ENCODE results near the gene RDX.

Gene RDX

DNA sequence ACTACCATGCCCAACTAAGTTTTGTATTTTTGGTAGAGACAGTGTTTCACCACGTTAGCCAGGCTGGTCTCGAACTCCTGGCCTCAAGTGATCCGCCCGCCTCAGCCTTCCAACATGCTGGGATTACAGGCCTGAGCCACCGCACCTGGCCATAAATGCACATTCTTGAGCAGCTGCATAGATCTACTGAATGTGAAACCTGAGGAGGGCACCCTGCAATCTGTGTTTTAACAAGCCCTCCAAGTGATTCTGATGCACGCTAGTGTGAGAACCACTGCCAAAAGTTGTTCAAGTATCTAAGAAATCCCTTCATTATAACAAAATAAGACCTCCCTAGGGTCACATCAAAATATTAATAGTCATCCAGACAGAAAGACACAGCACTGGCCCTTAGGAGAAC is 89.3 kb downstream of the RDX start:
- peaks cover 3% of the 10 kb centered on the region for H3K79me1 ChIP-seq (ENCODE audit: low read length)
- H3K4ac ChIP-seq (ENCODE audit: low read depth, low read length) = no peak overlapping the region
- H2BK5ac ChIP-seq (ENCODE audit: low read depth, low read length, poor library complexity) = no peak overlapping the region
- no peak overlapping the region for H3K18ac ChIP-seq (ENCODE audit: low read length)
- H3K4me2 ChIP-seq (ENCODE audit: low read length) = no peak overlapping the region
- no peak overlapping the region for H3K9ac ChIP-seq (ENCODE audit: low read length)
- H3K36me3 ChIP-seq (ENCODE audit: control insufficient read depth in 1 of 2, insufficient read depth in 2 of 2, low read length in 2 of 2) = no peaks in the 10 kb centered on the region
- no peak overlapping the region for H3K27ac ChIP-seq (ENCODE audit: low read depth, low read length)
- no peak overlapping the region for H3K23ac ChIP-seq (ENCODE audit: low read length)
- no peaks in the 10 kb centered on the region for H3K9me3 ChIP-seq (ENCODE audit: insufficient read depth, low read depth, low read length)
- no peak overlapping the region for H4K8ac ChIP-seq (ENCODE audit: low read depth, low read length)
- no CpG with 5 or more reads among the region's 6 CpGs for WGBS (ENCODE audit: extremely low coverage, insufficient coverage, insufficient read length)
- H2BK12ac ChIP-seq (ENCODE audit: low read length) = no peak overlapping the region
- H3K4me1 ChIP-seq (ENCODE audit: control insufficient read depth in 1 of 2, insufficient read depth in 2 of 2, low read length in 2 of 2) = no peaks in the 10 kb centered on the region
- no peak overlapping the region for H2AK5ac ChIP-seq (ENCODE audit: low read length)
- H3K14ac ChIP-seq (ENCODE audit: low read length) = no peak overlapping the region
- H2BK120ac ChIP-seq (ENCODE audit: insufficient read depth, low read length, poor library complexity) = no peak overlapping the region
- no peaks in the 10 kb centered on the region for H3K79me2 ChIP-seq (ENCODE audit: control insufficient read depth, insufficient read depth, low read length, poor library complexity)
- no peak for DNase-seq
- no peak overlapping the region for H4K12ac ChIP-seq (ENCODE audit: low read depth, low read length)
- no peaks in the 10 kb centered on the region for H3K27me3 ChIP-seq (ENCODE audit: insufficient read depth, low read length)
- no peak overlapping the region for H2AFZ ChIP-seq (ENCODE audit: insufficient read depth, low read length, poor library complexity)
- no peak overlapping the region for H3K4me3 ChIP-seq (ENCODE audit: low read depth, low read length)
- no peak overlapping the region for H4K91ac ChIP-seq (ENCODE audit: low read depth, low read length)

DNA sequence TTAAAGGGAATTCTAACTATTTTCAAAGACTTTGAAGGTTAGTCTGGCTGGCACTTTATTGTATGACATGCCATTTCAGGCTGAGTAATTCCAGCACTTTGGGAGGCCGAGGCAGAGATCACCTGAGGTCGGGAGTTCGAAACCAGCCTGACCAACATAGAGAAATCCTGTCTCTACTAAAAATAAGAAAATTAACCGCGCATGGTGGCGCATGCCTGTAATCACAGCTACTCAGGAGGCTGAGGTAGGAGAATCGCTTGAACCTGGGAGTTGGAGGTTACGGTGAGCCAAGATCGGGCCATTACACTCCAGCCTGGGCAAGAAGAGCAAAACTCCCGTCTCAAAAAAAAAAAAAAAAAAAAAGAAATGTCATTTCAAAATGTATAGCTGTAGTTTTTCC is 95.6 kb downstream of the RDX start:
- H3K4me2 ChIP-seq (ENCODE audit: low read length) = no peak overlapping the region
- H4K91ac ChIP-seq (ENCODE audit: low read depth, low read length) = no peak overlapping the region
- no peak for DNase-seq
- no peak overlapping the region for H3K27ac ChIP-seq (ENCODE audit: low read depth, low read length)
- no peak overlapping the region for H4K8ac ChIP-seq (ENCODE audit: low read depth, low read length)
- peaks cover 9 to 14% of the 10 kb centered on the region in 2 experiments for H3K4me1 ChIP-seq (ENCODE audit: control insufficient read depth in 1 of 2, insufficient read depth in 2 of 2, low read length in 2 of 2)
- no peak overlapping the region for H3K9ac ChIP-seq (ENCODE audit: low read length)
- H4K12ac ChIP-seq (ENCODE audit: low read depth, low read length) = no peak overlapping the region
- no peak overlapping the region for H3K14ac ChIP-seq (ENCODE audit: low read length)
- no peak overlapping the region for H3K4ac ChIP-seq (ENCODE audit: low read depth, low read length)
- H3K9me3 ChIP-seq (ENCODE audit: insufficient read depth, low read depth, low read length) = no peaks in the 10 kb centered on the region
- H3K79me2 ChIP-seq (ENCODE audit: control insufficient read depth, insufficient read depth, low read length, poor library complexity) = no peaks in the 10 kb centered on the region
- no peak overlapping the region for H3K18ac ChIP-seq (ENCODE audit: low read length)
- no peaks in the 10 kb centered on the region for H3K27me3 ChIP-seq (ENCODE audit: insufficient read depth, low read length)
- no peak overlapping the region for H3K23ac ChIP-seq (ENCODE audit: low read length)
- H2BK5ac ChIP-seq (ENCODE audit: low read depth, low read length, poor library complexity) = no peak overlapping the region
- peaks cover 2 to 9% of the 10 kb centered on the region in 2 experiments for H3K36me3 ChIP-seq (ENCODE audit: control insufficient read depth in 1 of 2, insufficient read depth in 2 of 2, low read length in 2 of 2)
- H2AK5ac ChIP-seq (ENCODE audit: low read length) = no peak overlapping the region
- peaks cover 2% of the 10 kb centered on the region for H3K79me1 ChIP-seq (ENCODE audit: low read length)
- no peak overlapping the region for H3K4me3 ChIP-seq (ENCODE audit: low read depth, low read length)
- H2BK12ac ChIP-seq (ENCODE audit: low read length) = peak overlapping the region; percentile 71
- WGBS (ENCODE audit: extremely low coverage, insufficient coverage, insufficient read length) = no CpG with 5 or more reads among the region's 10 CpGs
- H2AFZ ChIP-seq (ENCODE audit: insufficient read depth, low read length, poor library complexity) = no peak overlapping the region
- H2BK120ac ChIP-seq (ENCODE audit: insufficient read depth, low read length, poor library complexity) = peak overlapping the region; percentile 6

DNA sequence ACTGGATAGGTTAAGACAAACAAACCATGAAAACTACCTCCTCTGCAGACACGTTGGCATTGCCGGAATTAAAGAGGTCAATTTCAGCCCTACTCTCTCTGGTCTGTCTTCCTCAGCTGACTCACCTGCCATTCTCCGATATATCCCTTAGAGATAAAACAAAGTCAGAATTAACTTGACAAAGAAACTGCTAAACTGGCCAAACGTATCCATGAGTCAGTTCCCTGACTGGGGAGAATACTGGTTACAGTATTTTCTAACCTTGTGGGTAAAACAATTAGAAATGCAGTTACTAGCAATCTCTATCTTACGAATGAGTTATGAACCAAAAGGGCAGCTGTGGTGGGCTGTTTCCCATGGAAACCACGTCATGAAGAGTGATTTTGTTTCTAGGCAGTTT is 96.2 kb downstream of the RDX start:
- Histone ChIP-seq H3K9ac (ENCODE audit: low read length) (no peak overlapping the region), H3K18ac (ENCODE audit: low read length) (no peak overlapping the region), H2BK12ac (ENCODE audit: low read length) (no peak overlapping the region), H3K23ac (ENCODE audit: low read length) (no peak overlapping the region), H3K4me3 (ENCODE audit: low read depth, low read length) (no peak overlapping the region), H3K14ac (ENCODE audit: low read length) (no peak overlapping the region), H4K8ac (ENCODE audit: low read depth, low read length) (no peak overlapping the region), H2BK120ac (ENCODE audit: insufficient read depth, low read length, poor library complexity) (no peak overlapping the region), H3K27me3 (ENCODE audit: insufficient read depth, low read length) (no peaks in the 10 kb centered on the region), H3K27ac (ENCODE audit: low read depth, low read length) (no peak overlapping the region), H3K4me2 (ENCODE audit: low read length) (no peak overlapping the region), H3K79me2 (ENCODE audit: control insufficient read depth, insufficient read depth, low read length, poor library complexity) (no peaks in the 10 kb centered on the region), H3K4ac (ENCODE audit: low read depth, low read length) (no peak overlapping the region), H4K91ac (ENCODE audit: low read depth, low read length) (no peak overlapping the region), H3K79me1 (ENCODE audit: low read length) (peaks cover 2% of the 10 kb centered on the region), H4K12ac (ENCODE audit: low read depth, low read length) (no peak overlapping the region), H2BK5ac (ENCODE audit: low read depth, low read length, poor library complexity) (no peak overlapping the region), H2AFZ (ENCODE audit: insufficient read depth, low read length, poor library complexity) (no peak overlapping the region), H3K4me1 (ENCODE audit: control insufficient read depth in 1 of 2, insufficient read depth in 2 of 2, low read length in 2 of 2) (peaks cover 9 to 16% of the 10 kb centered on the region in 2 experiments), H2AK5ac (ENCODE audit: low read length) (no peak overlapping the region), H3K36me3 (ENCODE audit: control insufficient read depth in 1 of 2, insufficient read depth in 2 of 2, low read length in 2 of 2) (peaks cover 2 to 9% of the 10 kb centered on the region in 2 experiments), H3K9me3 (ENCODE audit: insufficient read depth, low read depth, low read length) (no peaks in the 10 kb centered on the region)
- DNase-seq = no peak
- WGBS (ENCODE audit: extremely low coverage, insufficient coverage, insufficient read length) = no CpG with 5 or more reads among the region's 6 CpGs

DNA sequence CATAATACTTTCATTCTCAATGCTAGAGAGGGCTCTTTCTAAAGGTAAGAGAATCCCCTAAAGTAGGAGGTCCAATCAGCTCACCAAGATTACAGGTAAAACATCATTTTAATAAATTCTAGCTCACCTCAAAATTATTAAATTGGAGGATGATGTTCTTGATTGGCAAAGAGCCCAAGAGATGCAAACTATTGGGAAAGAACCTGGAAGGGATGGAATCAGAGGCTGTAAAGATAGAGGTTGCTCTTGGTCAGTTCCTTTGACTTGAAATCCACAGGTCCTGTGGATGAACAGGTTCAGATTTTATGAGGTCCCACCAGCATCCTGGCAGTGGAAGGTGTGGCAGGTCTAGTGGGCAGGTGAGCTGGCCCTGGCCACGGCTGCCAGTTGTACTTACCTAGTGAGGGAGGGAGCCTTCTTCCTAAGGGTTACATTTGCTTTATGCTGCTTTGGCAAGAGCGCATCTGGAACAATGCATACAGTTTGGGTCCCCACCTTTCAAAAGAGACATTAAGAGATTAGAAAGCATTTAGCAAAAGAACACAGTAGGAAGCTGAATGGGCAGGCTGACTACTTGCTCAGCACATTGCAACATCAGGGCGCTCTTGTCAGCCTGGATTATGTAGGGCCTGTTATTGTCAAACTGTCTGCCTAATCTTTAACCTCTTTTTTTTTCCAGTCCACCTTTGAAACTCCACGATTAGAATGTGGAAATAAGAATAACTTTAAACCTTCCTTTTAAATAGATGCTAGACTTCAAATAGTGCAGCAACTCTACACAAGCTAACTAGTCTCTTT is 97.0 kb downstream of the RDX start:
- peaks cover 9 to 16% of the 10 kb centered on the region in 2 experiments for H3K4me1 ChIP-seq (ENCODE audit: control insufficient read depth in 1 of 2, insufficient read depth in 2 of 2, low read length in 2 of 2)
- no peak overlapping the region for H2AFZ ChIP-seq (ENCODE audit: insufficient read depth, low read length, poor library complexity)
- H4K91ac ChIP-seq (ENCODE audit: low read depth, low read length) = no peak overlapping the region
- no peak overlapping the region for H2BK12ac ChIP-seq (ENCODE audit: low read length)
- H3K23ac ChIP-seq (ENCODE audit: low read length) = no peak overlapping the region
- H4K8ac ChIP-seq (ENCODE audit: low read depth, low read length) = no peak overlapping the region
- peaks cover 2 to 9% of the 10 kb centered on the region in 2 experiments for H3K36me3 ChIP-seq (ENCODE audit: control insufficient read depth in 1 of 2, insufficient read depth in 2 of 2, low read length in 2 of 2)
- H3K9ac ChIP-seq (ENCODE audit: low read length) = no peak overlapping the region
- no CpG with 5 or more reads among the region's 4 CpGs for WGBS (ENCODE audit: extremely low coverage, insufficient coverage, insufficient read length)
- H3K4ac ChIP-seq (ENCODE audit: low read depth, low read length) = no peak overlapping the region
- no peaks in the 10 kb centered on the region for H3K27me3 ChIP-seq (ENCODE audit: insufficient read depth, low read length)
- H2AK5ac ChIP-seq (ENCODE audit: low read length) = no peak overlapping the region
- H4K12ac ChIP-seq (ENCODE audit: low read depth, low read length) = no peak overlapping the region
- no peak overlapping the region for H3K27ac ChIP-seq (ENCODE audit: low read depth, low read length)
- no peaks in the 10 kb centered on the region for H3K79me2 ChIP-seq (ENCODE audit: control insufficient read depth, insufficient read depth, low read length, poor library complexity)
- H3K4me3 ChIP-seq (ENCODE audit: low read depth, low read length) = no peak overlapping the region
- no peak overlapping the region for H2BK120ac ChIP-seq (ENCODE audit: insufficient read depth, low read length, poor library complexity)
- H3K14ac ChIP-seq (ENCODE audit: low read length) = no peak overlapping the region
- DNase-seq = no peak
- H3K18ac ChIP-seq (ENCODE audit: low read length) = no peak overlapping the region
- no peaks in the 10 kb centered on the region for H3K9me3 ChIP-seq (ENCODE audit: insufficient read depth, low read depth, low read length)
- H3K4me2 ChIP-seq (ENCODE audit: low read length) = no peak overlapping the region
- peaks cover 2% of the 10 kb centered on the region for H3K79me1 ChIP-seq (ENCODE audit: low read length)
- no peak overlapping the region for H2BK5ac ChIP-seq (ENCODE audit: low read depth, low read length, poor library complexity)
